Caki2 (cell line): Measurements from ENCODE around the gene CYBB. TPM values are rescaled to one million over a fixed set of nuclear protein-coding genes. Genes with fewer than 3 reads are reported as not detected.

Source experiments
- total RNA-seq: library from RNA; depleted of rRNA; stranded (reverse); fragments of >200 nt; shearing (Covaris generic); gene quantifications from 2 replicates; pipeline ENCODE4 v1.2.3, GENCODE V29; 2014; ENCODE audit warnings: low replicate concordance; rRNA removed

Gene CYBB
- total RNA-seq, 1 experiment from 2014 or later, result 0.03 TPM

Other genes with a start within 250 kb of the CYBB start
- not detected in 2 replicates for gene LANCL3, start 208.4 kb upstream of the CYBB start, total RNA-seq
- gene XK, start 94.3 kb upstream of the CYBB start, total RNA-seq, result 0.26 and 1.4 TPM in 2 replicates
- 19.2 and 21.0 TPM in 2 replicates for gene DYNLT3, start 67.5 kb downstream of the CYBB start, total RNA-seq
- gene SYTL5, start 226.5 kb downstream of the CYBB start, total RNA-seq, result not detected in 2 replicates